ENCODE results near the gene ARMC3. TPM values are rescaled to one million over a fixed set of nuclear protein-coding genes. Genes with fewer than 3 reads are reported as not detected.
A peak's percentile ranks its signal among the peaks of the same experiment; 100 is the strongest.

The ARMC3 gene
- total RNA-seq, 1 donor from 2014 or later = 1.5 TPM

DNA sequence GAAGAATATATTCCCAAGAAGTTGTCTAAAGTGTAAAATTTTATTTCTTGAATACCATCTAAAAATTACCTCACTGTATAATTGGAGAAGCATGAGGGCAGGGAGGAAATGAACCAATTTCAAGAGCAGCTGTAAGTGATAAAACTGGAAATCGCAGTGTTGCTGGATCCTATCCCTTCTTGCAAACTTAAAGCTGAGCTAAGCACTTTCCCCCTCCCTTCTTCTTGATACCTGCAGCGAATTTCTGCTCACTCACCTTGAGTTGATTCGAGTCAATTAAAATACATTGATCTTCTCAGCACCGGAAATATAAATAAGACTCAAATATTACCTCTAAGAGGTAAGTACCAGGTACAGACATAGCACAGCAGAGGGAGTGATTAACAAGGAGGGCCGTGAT is 65.5 kb downstream of the ARMC3 start:
- TF ChIP-seq, protein P1, sequence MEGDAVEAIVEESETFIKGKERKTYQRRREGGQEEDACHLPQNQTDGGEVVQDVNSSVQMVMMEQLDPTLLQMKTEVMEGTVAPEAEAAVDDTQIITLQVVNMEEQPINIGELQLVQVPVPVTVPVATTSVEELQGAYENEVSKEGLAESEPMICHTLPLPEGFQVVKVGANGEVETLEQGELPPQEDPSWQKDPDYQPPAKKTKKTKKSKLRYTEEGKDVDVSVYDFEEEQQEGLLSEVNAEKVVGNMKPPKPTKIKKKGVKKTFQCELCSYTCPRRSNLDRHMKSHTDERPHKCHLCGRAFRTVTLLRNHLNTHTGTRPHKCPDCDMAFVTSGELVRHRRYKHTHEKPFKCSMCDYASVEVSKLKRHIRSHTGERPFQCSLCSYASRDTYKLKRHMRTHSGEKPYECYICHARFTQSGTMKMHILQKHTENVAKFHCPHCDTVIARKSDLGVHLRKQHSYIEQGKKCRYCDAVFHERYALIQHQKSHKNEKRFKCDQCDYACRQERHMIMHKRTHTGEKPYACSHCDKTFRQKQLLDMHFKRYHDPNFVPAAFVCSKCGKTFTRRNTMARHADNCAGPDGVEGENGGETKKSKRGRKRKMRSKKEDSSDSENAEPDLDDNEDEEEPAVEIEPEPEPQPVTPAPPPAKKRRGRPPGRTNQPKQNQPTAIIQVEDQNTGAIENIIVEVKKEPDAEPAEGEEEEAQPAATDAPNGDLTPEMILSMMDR (conservative IDR thresholded peaks at IDR 0.05) = no peak

DNA sequence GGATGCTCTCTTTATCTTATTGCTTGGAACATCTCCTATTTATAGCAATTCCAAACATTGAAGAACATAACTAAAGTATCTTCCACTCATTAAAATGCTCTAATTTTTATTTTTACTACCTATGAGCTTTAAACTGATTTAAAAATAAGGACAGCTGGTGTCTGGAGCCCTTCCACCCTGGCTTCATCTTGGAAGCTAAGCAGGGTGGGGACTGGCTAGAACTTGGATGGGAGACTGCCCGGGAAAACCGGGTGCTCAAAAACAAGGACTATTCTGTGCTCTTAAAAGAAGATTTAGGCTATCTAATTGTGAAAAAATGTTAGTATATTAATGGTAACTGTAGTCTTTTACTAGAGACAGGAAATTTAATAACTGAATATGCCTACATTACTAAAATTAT is 69.2 kb downstream of the ARMC3 start:
- Mint-ChIP-seq H3K4me1 (no peaks in the 10 kb centered on the region), H3K4me3 (no peak overlapping the region), H3K9me3 (no peaks in the 10 kb centered on the region), H3K27me3 (ENCODE audit: low read depth) (peaks cover 3% of the 10 kb centered on the region), H3K36me3 (ENCODE audit: low read depth) (no peaks in the 10 kb centered on the region), H3K27ac (ENCODE audit: unreplicated experiment) (no peak overlapping the region)
- peak; percentile 14 for DNase-seq (ENCODE audit: low read depth, low spot score)
- TF ChIP-seq, protein P1 (conservative IDR thresholded peaks at IDR 0.05) = no peak

More for the DNA sequence above, 65.5 kb downstream of the ARMC3 start:
- Mint-ChIP-seq H3K36me3 (ENCODE audit: low read depth) (no peaks in the 10 kb centered on the region), H3K4me1 (peaks cover 9% of the 10 kb centered on the region), H3K9me3 (no peaks in the 10 kb centered on the region), H3K4me3 (no peak overlapping the region), H3K27ac (ENCODE audit: unreplicated experiment) (no peak overlapping the region), H3K27me3 (ENCODE audit: low read depth) (peaks cover 10% of the 10 kb centered on the region)
- no peak for DNase-seq (ENCODE audit: low read depth, low spot score)

DNA sequence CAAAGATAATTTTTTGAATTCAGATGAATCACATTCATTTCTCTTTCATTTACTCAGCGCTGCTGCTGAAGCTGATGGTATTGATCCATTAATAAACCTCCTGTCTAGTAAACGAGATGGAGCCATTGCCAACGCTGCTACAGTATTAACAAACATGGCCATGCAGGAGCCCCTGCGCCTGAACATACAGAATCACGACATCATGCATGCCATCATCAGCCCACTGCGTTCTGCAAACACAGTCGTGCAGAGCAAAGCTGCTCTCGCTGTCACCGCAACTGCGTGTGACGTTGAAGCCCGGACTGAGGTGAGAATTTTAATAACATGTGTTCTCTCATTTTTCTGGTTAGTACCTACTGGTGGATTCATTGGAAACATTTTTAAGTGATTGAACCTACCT is 70.2 kb downstream of the ARMC3 start:
- no peaks in the 10 kb centered on the region for H3K4me1 Mint-ChIP-seq
- H3K36me3 Mint-ChIP-seq (ENCODE audit: low read depth) = no peaks in the 10 kb centered on the region
- DNase-seq (ENCODE audit: low read depth, low spot score) = no peak
- H3K27ac Mint-ChIP-seq (ENCODE audit: unreplicated experiment) = no peak overlapping the region
- no peaks in the 10 kb centered on the region for H3K9me3 Mint-ChIP-seq
- TF ChIP-seq, protein P1 (conservative IDR thresholded peaks at IDR 0.05) = no peak
- H3K27me3 Mint-ChIP-seq (ENCODE audit: low read depth) = peaks cover 3% of the 10 kb centered on the region
- no peak overlapping the region for H3K4me3 Mint-ChIP-seq

DNA sequence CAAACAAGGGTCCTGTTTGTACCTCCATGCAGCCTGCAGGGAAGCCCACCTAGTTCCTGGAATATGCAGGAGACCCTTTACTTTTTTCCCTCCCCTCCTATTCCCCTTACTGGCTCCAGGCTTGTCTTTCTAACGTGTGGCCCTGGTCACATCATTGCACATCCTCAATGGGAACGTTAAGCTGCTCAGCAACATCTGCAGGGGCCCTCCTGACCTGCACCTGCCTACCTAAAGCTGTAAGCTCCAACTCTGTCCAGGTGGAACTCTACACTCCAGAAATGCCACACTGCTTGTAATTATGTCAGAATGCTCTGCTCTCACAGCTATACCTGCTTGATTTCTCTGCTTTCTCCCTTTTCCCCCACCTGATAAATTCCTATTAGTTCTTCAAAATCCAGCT is 72.1 kb downstream of the ARMC3 start:
- Mint-ChIP-seq H3K36me3 (ENCODE audit: low read depth) (no peaks in the 10 kb centered on the region), H3K4me1 (no peaks in the 10 kb centered on the region), H3K4me3 (no peak overlapping the region), H3K9me3 (no peaks in the 10 kb centered on the region), H3K27me3 (ENCODE audit: low read depth) (no peaks in the 10 kb centered on the region), H3K27ac (ENCODE audit: unreplicated experiment) (no peak overlapping the region)
- TF ChIP-seq, protein P1 (conservative IDR thresholded peaks at IDR 0.05) = no peak
- DNase-seq (ENCODE audit: low read depth, low spot score) = no peak

DNA sequence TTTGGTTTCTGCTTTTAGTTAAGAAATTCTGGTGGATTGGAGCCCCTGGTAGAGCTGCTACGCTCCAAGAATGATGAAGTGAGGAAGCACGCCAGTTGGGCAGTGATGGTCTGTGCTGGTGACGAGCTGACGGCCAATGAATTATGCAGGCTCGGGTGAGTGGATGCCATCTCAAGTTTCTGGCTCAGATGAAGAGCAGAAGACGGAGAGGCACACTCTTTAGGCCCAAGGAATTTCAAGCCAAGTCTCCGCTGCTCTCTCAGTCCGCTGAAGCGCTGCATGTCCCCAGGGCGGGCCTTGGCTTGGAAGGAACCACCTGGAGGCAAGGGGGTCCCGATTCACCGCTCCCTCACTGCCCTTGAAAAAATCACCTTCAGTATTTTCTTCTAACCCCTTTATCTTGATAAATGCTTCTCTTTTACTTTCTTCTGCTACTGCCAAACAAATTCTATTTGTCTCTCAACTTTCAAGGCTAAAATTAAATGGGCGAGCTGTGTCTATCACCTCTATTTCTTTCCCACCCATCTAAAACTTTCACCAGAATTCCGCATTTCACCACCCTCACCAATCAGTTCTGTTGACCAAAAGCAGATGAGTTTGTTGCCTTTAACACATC is 74.2 kb downstream of the ARMC3 start:
- H3K4me3 Mint-ChIP-seq = no peak overlapping the region
- H3K27ac Mint-ChIP-seq (ENCODE audit: unreplicated experiment) = no peak overlapping the region
- TF ChIP-seq, protein P1 (conservative IDR thresholded peaks at IDR 0.05) = no peak
- no peaks in the 10 kb centered on the region for H3K36me3 Mint-ChIP-seq (ENCODE audit: low read depth)
- DNase-seq (ENCODE audit: low read depth, low spot score) = no peak
- H3K27me3 Mint-ChIP-seq (ENCODE audit: low read depth) = no peaks in the 10 kb centered on the region
- H3K9me3 Mint-ChIP-seq = no peaks in the 10 kb centered on the region
- H3K4me1 Mint-ChIP-seq = no peaks in the 10 kb centered on the region
